ENCODE measurements around the gene TUBB2A.

- no peak for TF ChIP-seq CTCF (IDR thresholded peaks at IDR 0.05; ENCODE audit: low read depth, low read length)
- no peak for TF ChIP-seq POLR2A (IDR thresholded peaks at IDR 0.05; ENCODE audit: extremely low read depth, insufficient read length)
These were observed 14.8 kb downstream of the TUBB2A start for GRCh38 chr6:3142536-3142935.

All from NB4 (cell line).